CD8-positive, alpha-beta memory T cell (primary cell): ENCODE measurements around the gene FBXO11. TPM values are rescaled to one million over a fixed set of nuclear protein-coding genes. Genes with fewer than 3 reads are reported as not detected.
A peak's percentile ranks its signal among the peaks of the same experiment; 100 is the strongest.
"Not testable (repeated sequence)": the region's sequence is repeated elsewhere in the genome, so short reads cannot be mapped to it uniquely, and the experiment has no call there.

Experiments
- CTCF ChIA-PET: fragments of 350-600 bp; sonication (Branson Sonifier 250); formaldehyde crosslinking; loops from one replicate; lab custom pipeline; 2021; ENCODE audit warnings: antibody characterized with exemption; lab: Charles Lee
- POLR2A ChIA-PET: fragments of 350-600 bp; sonication (Branson Sonifier 250); formaldehyde crosslinking; loops from one replicate; lab custom pipeline; 2021; ENCODE audit warnings: antibody characterized with exemption; lab: Charles Lee
- DNase-seq, 5 donors: peaks; one replicate each; pipeline versions ENCODE4 v3.0.0 to v3.0.0-alpha.2; 2020 to 2022; ENCODE audit warnings: mixed read lengths in 1 of 5
- H3K27ac ChIP-seq: one replicate; pipeline ENCODE4 v1.7.0; 2013; ENCODE audit warnings: low read depth, mild to moderate bottlenecking, low read length, moderate library complexity
- H3K27me3 ChIP-seq: 2 replicates; pipeline ENCODE4 v1.7.0; 2013; ENCODE audit warnings: low read length, mild to moderate bottlenecking; ENCODE audit not compliant: insufficient read depth, poor library complexity, severe bottlenecking
- H3K36me3 ChIP-seq: 2 replicates; pipeline ENCODE4 v1.7.0; 2013; ENCODE audit warnings: mild to moderate bottlenecking, low read length, moderate library complexity; ENCODE audit not compliant: insufficient read depth
- H3K4me1 ChIP-seq: 2 replicates; pipeline ENCODE4 v1.7.0; 2013; ENCODE audit warnings: mild to moderate bottlenecking, low read length, moderate library complexity; ENCODE audit not compliant: insufficient read depth
- H3K4me3 ChIP-seq: 2 replicates; pipeline ENCODE4 v1.7.0; 2013; ENCODE audit warnings: mild to moderate bottlenecking, low read length
- H3K9me3 ChIP-seq: 2 replicates; pipeline ENCODE4 v1.7.0; 2013; ENCODE audit warnings: mild to moderate bottlenecking, low read length
- H3K27ac Mint-ChIP-seq, 8 donors: one replicate each; pipeline ENCODE4 v1.8.0; 2020 to 2021; ENCODE audit warnings: mixed read lengths in 8 of 8, mild to moderate bottlenecking in 6 of 8, inconsistent platforms in 3 of 8, moderate library complexity in 3 of 8
- H3K27me3 Mint-ChIP-seq, 2 donors: one replicate each; pipeline ENCODE4 v1.8.0; 2020 to 2021; ENCODE audit warnings: mixed read lengths in 2 of 2, mild to moderate bottlenecking in 1 of 2, moderate library complexity in 1 of 2
- H3K36me3 Mint-ChIP-seq, 3 donors: one replicate each; pipeline ENCODE4 v1.8.0; 2020 to 2021; ENCODE audit warnings: mixed read lengths in 3 of 3, inconsistent platforms in 1 of 3, mild to moderate bottlenecking in 1 of 3
- H3K4me1 Mint-ChIP-seq, 3 donors: one replicate each; pipeline ENCODE4 v1.8.0; 2020 to 2021; ENCODE audit warnings: mixed read lengths in 3 of 3, inconsistent platforms in 1 of 3, mild to moderate bottlenecking in 1 of 3
- H3K4me3 Mint-ChIP-seq, 7 donors: one replicate each; pipeline ENCODE4 v1.8.0; 2020 to 2021; ENCODE audit warnings: mixed read lengths in 7 of 7, mild to moderate bottlenecking in 6 of 7, moderate library complexity in 4 of 7, inconsistent platforms in 2 of 7
- H3K9me3 Mint-ChIP-seq, 5 donors: one replicate each; pipeline ENCODE4 v1.8.0; 2020 to 2022; ENCODE audit warnings: mixed read lengths in 5 of 5, mild to moderate bottlenecking in 3 of 5, moderate library complexity in 2 of 5, inconsistent platforms in 1 of 5
- polyA plus RNA-seq: library from polyadenylated mRNA; unstranded; fragments of 300-500 nt; fragmentation: Illumina TruSeq; gene quantifications from one replicate; pipeline ENCODE4 v1.2.3, GENCODE V29; 2021
- total RNA-seq, 2 experiments: library from RNA; stranded (reverse); gene quantifications; one replicate each; pipeline ENCODE4 v1.2.3, GENCODE V29; 2021

The FBXO11 gene
- total and polyA plus RNA-seq, 3 experiments from 2014 or later = 9.9 to 41.8 (median 41.2) TPM

- POLR2A ChIA-PET = no interaction called here
- H3K4me3 ChIP-seq = peak overlapping the region; percentile 72
These were observed 2.4 kb downstream of the FBXO11 start for GRCh38 chr2:47903781-47904490.

GRCh38 chr2:47901892-47902291, 4.4 kb downstream of the FBXO11 start:
- H3K4me3 ChIP-seq, H3K9me3 Mint-ChIP-seq, H3K36me3 ChIP-seq, H3K9me3 ChIP-seq, H3K27me3 ChIP-seq, POLR2A ChIA-PET, H3K27me3 Mint-ChIP-seq, DNase-seq, H3K27ac ChIP-seq: not testable (repeated sequence)
- H3K4me1 ChIP-seq = peaks cover 48% of the 10 kb centered on the region
- Mint-ChIP-seq H3K27ac (peak overlapping the region in 4 of 8 donors; percentile 15 to 94 (median 30)), H3K4me3 (peak overlapping the region in 1 of 7 donors; percentile 13), H3K4me1 (peaks cover 58 to 64% (median 62%) of the 10 kb centered on the region in 3 donors), H3K36me3 (peaks cover 0 to 23% (median 2%) of the 10 kb centered on the region in 3 donors)
- CTCF ChIA-PET = interaction anchor here (0.8 to 1.3 kb wide), 2 partner anchors 115 to 204 kb away, joined by 3 to 4 read pairs; no protein-coding TSS in a partner anchor

More at GRCh38 chr2:47903781-47904490, 2.4 kb downstream of the FBXO11 start:
- H3K27ac ChIP-seq = peak overlapping the region; percentile 87
- peak overlapping the region; percentile 94 to 99 (median 98) for H3K4me3 Mint-ChIP-seq
- H3K36me3 Mint-ChIP-seq = peaks cover 0 to 19% (median 0%) of the 10 kb centered on the region in 3 donors
- peaks cover 0 to 3% of the 10 kb centered on the region in 2 donors for H3K27me3 Mint-ChIP-seq
- H3K36me3 ChIP-seq = no peaks in the 10 kb centered on the region
- H3K27me3 ChIP-seq = no peaks in the 10 kb centered on the region
- peak in 1 of 5 donors; percentile 20 for DNase-seq
- no peaks in the 10 kb centered on the region for H3K9me3 ChIP-seq
- H3K9me3 Mint-ChIP-seq = no peaks in the 10 kb centered on the region
- peaks cover 39% of the 10 kb centered on the region for H3K4me1 ChIP-seq
- CTCF ChIA-PET = interaction anchor here (0.7 kb wide), 1 partner anchor 150 kb away, joined by 3 read pairs; no protein-coding TSS in a partner anchor
- H3K27ac Mint-ChIP-seq = peak overlapping the region; percentile 90 to 99 (median 96)
- H3K4me1 Mint-ChIP-seq = peaks cover 51 to 61% (median 56%) of the 10 kb centered on the region in 3 donors

GRCh38 chr2:47900857-47901256, 5.4 kb downstream of the FBXO11 start:
- POLR2A ChIA-PET = interaction anchor here (0.5 to 0.6 kb wide), 2 partner anchors 26 to 33 kb away, joined by 3 to 7 read pairs; no protein-coding TSS in a partner anchor
- Histone ChIP-seq H3K4me3 (no peak overlapping the region), H3K36me3 (no peaks in the 10 kb centered on the region), H3K4me1 (peaks cover 57% of the 10 kb centered on the region), H3K9me3 (no peaks in the 10 kb centered on the region), H3K27ac (no peak overlapping the region), H3K27me3 (no peaks in the 10 kb centered on the region)
- peaks cover 0 to 23% (median 2%) of the 10 kb centered on the region in 3 donors for H3K36me3 Mint-ChIP-seq
- H3K4me1 Mint-ChIP-seq = peaks cover 68 to 74% (median 71%) of the 10 kb centered on the region in 3 donors
- H3K27ac Mint-ChIP-seq = no peak overlapping the region
- CTCF ChIA-PET = interaction anchor here (1.2 to 1.3 kb wide), 2 partner anchors 43 to 205 kb away, joined by 3 to 4 read pairs; no protein-coding TSS in a partner anchor
- no peaks in the 10 kb centered on the region for H3K9me3 Mint-ChIP-seq
- no peak overlapping the region for H3K4me3 Mint-ChIP-seq
- no peaks in the 10 kb centered on the region for H3K27me3 Mint-ChIP-seq
- no peak for DNase-seq

- Histone ChIP-seq H3K27ac (no peak overlapping the region), H3K36me3 (no peaks in the 10 kb centered on the region), H3K4me3 (no peak overlapping the region), H3K27me3 (no peaks in the 10 kb centered on the region), H3K9me3 (no peaks in the 10 kb centered on the region), H3K4me1 (peaks cover 59% of the 10 kb centered on the region)
- Mint-ChIP-seq H3K36me3 (peaks cover 0 to 20% (median 2%) of the 10 kb centered on the region in 3 donors), H3K4me1 (peaks cover 71 to 78% (median 75%) of the 10 kb centered on the region in 3 donors), H3K27ac (peak overlapping the region in 7 of 8 donors; percentile 2 to 68 (median 15)), H3K4me3 (peak overlapping the region in 3 of 7 donors; percentile 5 to 28 (median 5)), H3K9me3 (no peaks in the 10 kb centered on the region), H3K27me3 (no peaks in the 10 kb centered on the region)
- DNase-seq = no peak
- CTCF ChIA-PET = interaction anchor here (0.6 to 1.2 kb wide), 2 partner anchors 19 to 42 kb away, joined by 3 read pairs; no protein-coding TSS in a partner anchor
- POLR2A ChIA-PET = interaction anchor here (0.5 to 1.0 kb wide), 3 partner anchors 11 to 117 kb away, joined by 3 read pairs; partner anchors contain the start of gene MSH6
These were observed 6.1 kb downstream of the FBXO11 start for GRCh38 chr2:47899915-47900816.

- Histone ChIP-seq H3K4me1 (peaks cover 68% of the 10 kb centered on the region), H3K36me3 (no peaks in the 10 kb centered on the region), H3K4me3 (no peak overlapping the region), H3K9me3 (no peaks in the 10 kb centered on the region), H3K27me3 (no peaks in the 10 kb centered on the region), H3K27ac (no peak overlapping the region)
- peaks cover 0 to 11% (median 2%) of the 10 kb centered on the region in 3 donors for H3K36me3 Mint-ChIP-seq
- H3K27me3 Mint-ChIP-seq = no peaks in the 10 kb centered on the region
- DNase-seq = no peak
- H3K9me3 Mint-ChIP-seq = no peaks in the 10 kb centered on the region
- POLR2A ChIA-PET = no interaction called here
- H3K4me3 Mint-ChIP-seq = peak overlapping the region in 5 of 7 donors; percentile 10 to 66 (median 38)
- CTCF ChIA-PET = interaction anchor here (1.5 kb wide), 1 partner anchor 9 kb away, joined by 5 read pairs; the partner anchor contains the start of gene FBXO11
- peaks cover 72 to 85% (median 82%) of the 10 kb centered on the region in 3 donors for H3K4me1 Mint-ChIP-seq
- H3K27ac Mint-ChIP-seq = peak overlapping the region in 5 of 8 donors; percentile 20 to 81 (median 36)
These were observed 8.2 kb downstream of the FBXO11 start for GRCh38 chr2:47897883-47898731.

GRCh38 chr2:47897191-47897882, 9.0 kb downstream of the FBXO11 start:
- DNase-seq, H3K36me3 ChIP-seq, H3K27ac ChIP-seq, POLR2A ChIA-PET, H3K27me3 ChIP-seq, H3K27me3 Mint-ChIP-seq, H3K9me3 Mint-ChIP-seq, H3K9me3 ChIP-seq, H3K4me3 ChIP-seq: not testable (repeated sequence)
- Mint-ChIP-seq H3K4me1 (peaks cover 68 to 84% (median 80%) of the 10 kb centered on the region in 3 donors), H3K27ac (peak overlapping the region in 3 of 8 donors; percentile 23 to 58 (median 29)), H3K36me3 (peaks cover 0 to 11% (median 2%) of the 10 kb centered on the region in 3 donors), H3K4me3 (peak overlapping the region in 5 of 7 donors; percentile 10 to 66 (median 36))
- CTCF ChIA-PET = interaction anchor here (1.5 kb wide), 1 partner anchor 9 kb away, joined by 5 read pairs; the partner anchor contains the start of gene FBXO11
- peaks cover 63% of the 10 kb centered on the region for H3K4me1 ChIP-seq
